Measurements from ENCODE around the gene SLFN14. TPM values are rescaled to one million over a fixed set of nuclear protein-coding genes. Genes with fewer than 3 reads are reported as not detected.

The SLFN14 gene
- total RNA-seq, 1 experiment from 2014 or later = not detected

- H3K4me3 ChIP-seq (ENCODE audit: low read depth, low read length) = peak within 1 kb of the TSS; percentile 77
- intact Hi-C loops (cut with micrococcal nuclease; ENCODE audit: unreplicated experiment) = loop anchor here (1.0 to 2.0 kb wide), 3 partner anchors 9 to 221 kb away; partner anchors contain the start of genes PEX12 and TAF15
- H3K36me3 Mint-ChIP-seq (ENCODE audit: insufficient read depth, unreplicated experiment) = peaks cover 11% of the 10 kb centered on the region
- ChIA-PET POLR2A (interaction anchor here (0.6 to 4.1 kb wide), 4 partner anchors 9 to 451 kb away, joined by 3 to 51 read pairs (median 7); partner anchors contain the start of gene PEX12), CTCF (interaction anchor here (0.8 to 1.0 kb wide), 2 partner anchors 9 to 48 kb away, joined by 3 to 4 read pairs; partner anchors contain the start of gene PEX12)
- H3K9me3 ChIP-seq = no peaks in the 10 kb centered on the region
- H3K4me1 Mint-ChIP-seq (ENCODE audit: low read depth, unreplicated experiment) = peaks cover 13% of the 10 kb centered on the region
- peak; percentile 96 to 97 for DNase-seq
- no peak for TF ChIP-seq CTCF (IDR thresholded peaks at IDR 0.05; ENCODE audit: insufficient read depth in 1 of 2, low read depth in 1 of 2, low read length in 1 of 2, severe bottlenecking in 1 of 2, unreplicated experiment in 1 of 2)
- H3K9me3 Mint-ChIP-seq (ENCODE audit: unreplicated experiment) = no peaks in the 10 kb centered on the region
- H3K4me3 Mint-ChIP-seq (ENCODE audit: unreplicated experiment) = peak within 1 kb of the TSS; percentile 90
- peaks cover 21% of the 10 kb centered on the region for H3K4me1 ChIP-seq
- H3K27me3 Mint-ChIP-seq (ENCODE audit: insufficient read depth, unreplicated experiment) = no peaks in the 10 kb centered on the region
- peak within 1 kb of the TSS; percentile 96 for H3K27ac Mint-ChIP-seq (ENCODE audit: unreplicated experiment)
- no peaks in the 10 kb centered on the region for H3K36me3 ChIP-seq (ENCODE audit: control insufficient read depth, insufficient read depth, low read length)
- no peaks in the 10 kb centered on the region for H3K27me3 ChIP-seq (replicated peaks; ENCODE audit: control insufficient read depth, insufficient read depth, low read length)
- TSS peak; percentile 74 for BruUV-seq (replicated peaks)
Measured at GRCh38 chr17:35587074-35587961, 26.7 kb upstream of the SLFN14 start, which contains the start of gene AP2B1. Gene AP2B1 (plus strand): TSS chr17:35587322. CDS start chr17:35594031, 6,709 bp downstream.

- intact Hi-C loops (cut with micrococcal nuclease; ENCODE audit: unreplicated experiment) = loop anchor here (1.0 to 2.0 kb wide), 3 partner anchors 8 to 222 kb away; partner anchors contain the start of genes PEX12 and TAF15
- Mint-ChIP-seq H3K36me3 (ENCODE audit: insufficient read depth, unreplicated experiment) (peaks cover 11% of the 10 kb centered on the region), H3K4me1 (ENCODE audit: low read depth, unreplicated experiment) (peaks cover 13% of the 10 kb centered on the region), H3K27ac (ENCODE audit: unreplicated experiment) (peak overlapping the region; percentile 96), H3K4me3 (ENCODE audit: unreplicated experiment) (peak overlapping the region; percentile 90), H3K27me3 (ENCODE audit: insufficient read depth, unreplicated experiment) (no peaks in the 10 kb centered on the region), H3K9me3 (ENCODE audit: unreplicated experiment) (no peaks in the 10 kb centered on the region)
- BruUV-seq (replicated peaks) = TSS peak; percentile 98
- ChIA-PET POLR2A (interaction anchor here (0.6 to 4.1 kb wide), 3 partner anchors 8 to 41 kb away, joined by 3 to 51 read pairs (median 6); partner anchors contain the start of gene PEX12), CTCF (interaction anchor here (0.8 to 1.0 kb wide), 2 partner anchors 8 to 47 kb away, joined by 3 to 4 read pairs; partner anchors contain the start of gene PEX12)
- H3K9me3 ChIP-seq = no peaks in the 10 kb centered on the region
- H3K4me1 ChIP-seq = peaks cover 21% of the 10 kb centered on the region
- no peak for TF ChIP-seq CTCF (IDR thresholded peaks at IDR 0.05; ENCODE audit: insufficient read depth in 1 of 2, low read depth in 1 of 2, low read length in 1 of 2, severe bottlenecking in 1 of 2, unreplicated experiment in 1 of 2)
- peak overlapping the region; percentile 77 for H3K4me3 ChIP-seq (ENCODE audit: low read depth, low read length)
- no peaks in the 10 kb centered on the region for H3K36me3 ChIP-seq (ENCODE audit: control insufficient read depth, insufficient read depth, low read length)
- no peaks in the 10 kb centered on the region for H3K27me3 ChIP-seq (replicated peaks; ENCODE audit: control insufficient read depth, insufficient read depth, low read length)
- DNase-seq = no peak
Measured at GRCh38 chr17:35586569-35587073, 26.0 kb upstream of the SLFN14 start.

- H3K9me3 Mint-ChIP-seq (ENCODE audit: unreplicated experiment) = no peaks in the 10 kb centered on the region
- Histone ChIP-seq H3K9me3 (no peaks in the 10 kb centered on the region), H3K4me1 (peaks cover 11% of the 10 kb centered on the region), H3K36me3 (ENCODE audit: control insufficient read depth, insufficient read depth, low read length) (no peaks in the 10 kb centered on the region), H3K27me3 (replicated peaks; ENCODE audit: control insufficient read depth, insufficient read depth, low read length) (no peaks in the 10 kb centered on the region), H3K4me3 (ENCODE audit: low read depth, low read length) (no peak overlapping the region)
- intact Hi-C loops (cut with micrococcal nuclease; ENCODE audit: unreplicated experiment) = no loop called here
- no peak overlapping the region for H3K27ac Mint-ChIP-seq (ENCODE audit: unreplicated experiment)
- no peak overlapping the region for H3K4me3 Mint-ChIP-seq (ENCODE audit: unreplicated experiment)
- no peak for TF ChIP-seq CTCF (IDR thresholded peaks at IDR 0.05; ENCODE audit: insufficient read depth in 1 of 2, low read depth in 1 of 2, low read length in 1 of 2, severe bottlenecking in 1 of 2, unreplicated experiment in 1 of 2)
- CTCF ChIA-PET = no interaction called here
- no TSS peak for BruUV-seq (replicated peaks)
- H3K27me3 Mint-ChIP-seq (ENCODE audit: insufficient read depth, unreplicated experiment) = no peaks in the 10 kb centered on the region
- H3K36me3 Mint-ChIP-seq (ENCODE audit: insufficient read depth, unreplicated experiment) = peaks cover 11% of the 10 kb centered on the region
- POLR2A ChIA-PET = no interaction called here
- H3K4me1 Mint-ChIP-seq (ENCODE audit: low read depth, unreplicated experiment) = peaks cover 7% of the 10 kb centered on the region
- DNase-seq = no peak
Measured at GRCh38 chr17:35584061-35584460, 23.4 kb upstream of the SLFN14 start.

All from Caco-2 (cell line).